GM21717 (cell line): ENCODE data around the gene NHLRC2.

Source experiments
- ATAC-seq: cut with Tn5 transposase; IDR thresholded peaks from one replicate; pipeline ENCODE4 v1.9.1; 2021; ENCODE audit warnings: mild to moderate bottlenecking, moderate library complexity; ENCODE audit not compliant: unreplicated experiment

NHLRC2 gene

GRCh38 chr10:113905756-113906155 lies 51.3 kb downstream of the NHLRC2 start:
- no peak for ATAC-seq

DNA sequence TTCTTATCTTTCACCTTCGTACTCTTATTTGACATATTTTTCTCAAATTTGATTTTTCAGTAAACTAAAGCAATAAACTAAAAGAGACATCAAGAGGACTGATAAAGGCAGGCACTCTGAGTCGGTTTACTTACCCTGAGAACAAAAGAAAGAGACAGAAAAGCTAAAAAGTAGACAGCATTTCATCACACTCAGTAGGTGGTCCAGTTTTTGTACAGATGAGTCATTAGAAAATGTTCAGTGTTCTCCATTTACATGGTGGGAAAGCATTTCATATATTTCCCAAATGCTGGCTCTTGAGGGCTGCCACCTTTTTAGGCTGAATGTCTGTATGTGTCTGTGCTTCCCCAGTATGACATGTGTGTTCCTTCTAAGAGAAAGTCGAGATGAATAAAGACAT lies 52.7 kb downstream of the NHLRC2 start:
- ATAC-seq: no peak

GRCh38 chr10:113908236-113908635 lies 53.8 kb downstream of the NHLRC2 start:
- no peak for ATAC-seq

- no peak for ATAC-seq
Observed at GRCh38 chr10:113911113-113911512, 56.7 kb downstream of the NHLRC2 start.

DNA sequence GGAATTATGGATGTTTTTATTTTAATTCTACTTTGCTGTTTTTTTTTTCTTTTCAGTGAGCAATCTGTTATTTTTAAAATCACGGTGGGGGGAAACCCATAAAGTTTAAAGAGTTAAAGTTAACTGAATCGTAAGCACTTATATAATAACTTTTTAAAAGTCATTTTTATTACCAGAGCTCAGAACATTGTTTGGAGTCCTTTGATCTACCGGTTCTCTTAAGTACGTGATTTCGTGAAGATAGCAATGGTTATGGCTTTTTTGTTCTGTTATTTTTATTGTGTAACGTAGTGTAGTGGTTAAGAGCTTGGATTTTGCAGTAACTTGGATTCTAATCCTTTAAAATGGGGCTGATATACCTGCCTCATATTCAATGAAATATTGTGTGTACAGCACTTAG lies 57.4 kb downstream of the NHLRC2 start:
- no peak for ATAC-seq

DNA sequence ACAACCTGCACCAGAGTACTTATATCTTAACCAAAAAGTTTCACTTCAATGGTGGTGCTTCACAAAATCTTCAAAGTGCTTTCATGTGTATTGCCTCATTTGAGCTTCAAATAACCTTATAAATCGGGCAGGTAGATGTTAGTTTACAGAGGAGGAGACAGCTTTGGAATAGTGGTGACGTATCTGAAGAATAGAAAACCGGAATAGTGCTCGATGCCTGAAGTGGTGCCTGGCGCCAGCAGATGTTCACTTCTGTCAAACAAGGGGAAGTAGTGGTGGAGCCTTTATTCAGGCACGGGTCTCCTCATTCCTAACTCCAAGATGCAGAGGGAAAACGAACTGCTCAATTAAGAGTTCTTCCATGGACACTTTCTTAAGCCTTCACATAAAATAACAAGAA lies 58.1 kb downstream of the NHLRC2 start:
- no peak for ATAC-seq

- ATAC-seq: no peak
Observed at GRCh38 chr10:113914956-113915355, 60.5 kb downstream of the NHLRC2 start.

DNA sequence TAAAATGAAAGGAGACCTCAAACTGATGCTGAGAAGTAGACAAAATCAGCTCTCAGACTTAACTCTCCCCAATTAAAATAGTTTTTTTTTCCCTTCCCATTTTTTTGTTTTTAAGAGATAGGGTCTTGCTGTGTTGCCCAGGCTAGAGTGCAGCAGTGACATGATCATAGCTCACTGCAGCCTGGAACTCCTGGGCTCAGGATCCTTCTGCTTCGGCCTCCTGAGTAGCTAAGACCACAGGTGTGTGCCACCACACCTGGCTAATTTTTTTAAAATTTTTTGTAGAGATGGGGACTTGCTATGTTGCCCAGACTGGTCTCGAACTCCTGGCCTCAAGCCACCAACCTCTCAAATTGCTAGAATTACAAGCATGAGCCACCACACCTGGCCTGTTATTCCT lies 61.1 kb downstream of the NHLRC2 start:
- no peak for ATAC-seq

- ATAC-seq: no peak
Observed at GRCh38 chr10:113916053-113916452, 61.6 kb downstream of the NHLRC2 start.

DNA sequence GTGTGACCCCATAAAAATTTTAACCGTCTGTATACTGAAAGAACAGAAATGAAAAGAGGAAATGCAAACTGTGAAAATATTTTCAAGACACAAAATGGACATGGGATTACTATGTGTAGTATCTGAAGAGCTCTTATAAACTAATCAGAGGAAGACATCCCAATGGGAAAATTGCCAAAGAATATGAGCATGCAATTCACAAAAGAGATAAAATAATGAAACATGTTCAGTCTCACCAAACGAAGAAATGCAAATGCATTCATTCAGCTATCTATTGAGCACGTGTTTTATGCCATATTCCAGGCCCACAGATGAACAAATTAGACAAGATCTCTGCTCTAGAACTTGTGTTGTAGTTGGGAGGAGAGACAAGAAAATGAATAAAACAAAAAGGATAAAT lies 63.2 kb downstream of the NHLRC2 start:
- no peak for ATAC-seq

DNA sequence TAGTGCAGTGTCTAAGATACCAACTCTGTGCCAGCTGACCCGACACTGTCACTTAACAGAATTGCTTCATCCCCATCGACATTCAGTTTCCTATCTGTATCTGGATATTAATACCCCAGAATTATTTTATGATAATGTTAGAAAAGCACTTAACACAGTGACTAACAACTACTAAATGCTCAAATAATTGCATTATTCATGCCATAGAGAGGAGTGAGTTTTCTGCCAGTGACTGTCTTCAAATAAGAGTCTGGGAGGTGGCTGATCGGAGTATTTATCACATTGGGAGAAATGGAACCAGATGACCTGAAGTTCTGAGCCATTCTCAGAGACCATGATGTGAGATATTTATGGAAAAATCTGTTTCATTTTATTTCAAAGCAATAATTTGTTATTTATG lies 65.7 kb downstream of the NHLRC2 start:
- no peak for ATAC-seq

DNA sequence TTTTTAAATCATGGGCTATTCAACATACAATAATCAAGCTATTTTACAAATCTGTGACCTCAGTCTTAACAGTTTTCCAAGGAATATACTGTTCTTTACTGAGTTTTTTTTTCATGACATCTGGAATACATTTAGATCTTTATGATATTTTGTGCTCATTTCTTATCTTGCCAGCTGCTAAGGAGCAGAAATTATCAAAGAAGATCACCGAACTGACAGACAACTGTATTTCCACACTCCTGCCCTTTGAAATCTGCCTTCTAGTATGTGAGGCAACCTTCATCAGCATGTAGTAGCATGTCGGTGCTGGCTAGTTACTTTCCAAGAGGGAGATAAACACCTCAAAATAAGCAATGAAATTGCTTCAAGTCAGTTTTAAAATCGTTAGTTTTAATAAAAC lies 66.4 kb downstream of the NHLRC2 start:
- no peak for ATAC-seq

GRCh38 chr10:113921561-113922370 lies 67.3 kb downstream of the NHLRC2 start:
- ATAC-seq: no peak

- no peak for ATAC-seq
Observed at GRCh38 chr10:113922787-113923570, 68.5 kb downstream of the NHLRC2 start.

GRCh38 chr10:113924186-113924585 lies 69.7 kb downstream of the NHLRC2 start:
- no peak for ATAC-seq

DNA sequence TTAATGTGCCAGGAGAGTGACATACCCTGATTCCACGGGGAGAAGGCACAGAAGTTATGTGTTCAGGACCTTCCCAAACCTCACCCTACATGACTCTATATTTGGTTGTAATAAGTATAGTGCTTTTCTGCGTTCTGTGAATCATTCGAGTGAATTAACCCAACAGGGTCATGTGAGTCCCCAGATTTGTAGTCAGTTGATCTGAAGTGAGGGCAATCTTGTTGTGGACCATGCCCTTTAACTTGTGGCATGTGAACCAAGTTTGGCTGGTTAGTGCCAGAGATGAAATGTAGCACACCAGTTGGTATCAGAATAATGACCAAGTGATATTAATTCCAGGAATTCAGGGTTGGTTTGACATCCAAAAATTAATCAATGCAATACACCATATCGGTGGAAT lies 70.2 kb downstream of the NHLRC2 start:
- no peak for ATAC-seq

- no peak for ATAC-seq
Observed at GRCh38 chr10:113927440-113927839, 73.0 kb downstream of the NHLRC2 start.

GRCh38 chr10:113928830-113929229 lies 74.4 kb downstream of the NHLRC2 start:
- no peak for ATAC-seq

GRCh38 chr10:113929522-113929921 lies 75.1 kb downstream of the NHLRC2 start:
- no peak for ATAC-seq

- ATAC-seq: no peak
Observed at GRCh38 chr10:113930482-113931057, 76.1 kb downstream of the NHLRC2 start.

GRCh38 chr10:113932854-113933253 lies 78.4 kb downstream of the NHLRC2 start:
- ATAC-seq: no peak
